EH (cell line): ENCODE results near the gene CGB5.

Source experiments
- DNase-seq: peaks from one replicate; pipeline ENCODE4 v3.0.0-alpha.2; 2015; ENCODE audit warnings: low read depth

The CGB5 gene

GRCh38 chr19:49086296-49086695 is 42.6 kb downstream of the CGB5 start:
- DNase-seq, result no peak

DNA sequence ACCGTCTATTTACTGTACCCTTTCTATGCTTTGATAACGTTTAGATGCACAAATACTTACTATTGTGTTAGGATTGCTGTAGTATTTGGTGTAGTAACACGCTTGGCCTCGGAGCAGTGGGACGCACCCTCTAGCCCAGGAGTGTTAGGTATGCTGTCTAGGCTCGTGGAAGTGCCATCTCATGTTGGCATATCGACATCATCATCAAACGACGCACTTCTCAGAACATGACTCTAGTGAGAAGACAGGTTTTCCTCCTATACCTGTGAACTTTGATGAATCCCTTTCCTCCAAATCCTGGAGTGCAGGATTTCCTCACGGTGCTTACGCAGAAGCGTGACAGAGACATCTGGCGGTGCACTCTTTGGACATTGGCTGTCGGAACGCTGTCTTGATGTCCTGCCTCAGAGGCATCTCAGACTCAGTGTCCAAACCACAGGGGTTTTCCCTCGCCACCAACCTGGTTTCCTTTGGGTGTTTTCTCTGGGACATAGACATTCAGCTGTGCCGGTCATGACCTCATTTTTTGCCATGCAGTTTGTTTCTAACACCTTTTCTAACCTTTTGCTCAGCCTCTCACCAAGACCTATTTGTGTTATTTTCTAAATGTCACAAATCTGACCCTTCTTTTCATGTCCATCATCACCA is 47.9 kb downstream of the CGB5 start:
- DNase-seq, result no peak

GRCh38 chr19:49092686-49093085 is 49.0 kb downstream of the CGB5 start:
- no peak for DNase-seq
